Sigmoid colon (tissue), 7 donors: Measurements from ENCODE around the gene RAB7B. TPM values are rescaled to one million over a fixed set of nuclear protein-coding genes. Genes with fewer than 3 reads are reported as not detected.

Source experiments
- DNase-seq: peaks from one replicate; pipeline ENCODE4 v3.0.0-alpha.2; 2019
- H3K27ac ChIP-seq, 4 donors: fragments of 200-600 bp; sonication (generic); one replicate each; pipeline ENCODE4 v1.5.1; 2016 to 2019; ENCODE audit warnings: mild to moderate bottlenecking in 1 of 4
- H3K27me3 ChIP-seq, 3 donors: fragments of 200-600 bp; sonication (generic); one replicate each; pipeline ENCODE4 v1.5.1; 2019; ENCODE audit warnings: mild to moderate bottlenecking in 1 of 3
- H3K36me3 ChIP-seq, 4 donors: fragments of 200-600 bp; sonication (generic); one replicate each; pipeline ENCODE4 v1.5.1; 2016 to 2019
- H3K4me1 ChIP-seq, 4 donors: fragments of 200-600 bp; sonication (generic); one replicate each; pipeline ENCODE4 v1.5.1; 2017 to 2019
- H3K4me3 ChIP-seq, 4 donors: fragments of 200-600 bp; sonication (generic); one replicate each; pipeline ENCODE4 v1.5.1; 2017 to 2019; ENCODE audit warnings: mild to moderate bottlenecking in 2 of 4, moderate library complexity in 1 of 4
- H3K9me3 ChIP-seq, 4 donors: fragments of 200-600 bp in 3 of 4; sonication (generic) in 3 of 4; one replicate each; pipeline versions ENCODE4 v1.5.1 to v1.6.1; 2013 to 2019
- EP300 ChIP-seq, 4 donors: sonication (generic); formaldehyde crosslinking; IDR thresholded peaks; one replicate each; pipeline ENCODE4 v1.6.1; 2017; ENCODE audit warnings: antibody characterized with exemption in 4 of 4
- POLR2A ChIP-seq, 2 donors: fragments of 450-650 bp; IDR thresholded peaks; one replicate each; pipeline ENCODE4 v1.6.1; 2016; ENCODE audit warnings: antibody characterized with exemption in 2 of 2, mild to moderate bottlenecking in 2 of 2, moderate library complexity in 2 of 2
- POLR2AphosphoS5 ChIP-seq, 4 donors: sonication (generic); formaldehyde crosslinking; IDR thresholded peaks; one replicate each; pipeline ENCODE4 v1.6.1; 2017; ENCODE audit warnings: antibody characterized with exemption in 4 of 4
- WGBS, 2 donors: extraction: QIAGEN DNeasy Blood & Tissue Kit; methylation state at CpG; one replicate each; pipeline ENCODE4 v1.1.7; 2013; 5-methylcytosine and 5-hydroxymethylcytosine counted together
- intact Hi-C: fragments of 100-400 bp; cut with DNase I; formaldehyde crosslinking; loops from one replicate; pipeline ENCODE4 v1.15.1; 2023
- polyA plus RNA-seq, 3 donors: library from polyadenylated mRNA; stranded (reverse); fragments of 200-250 nt; gene quantifications; one replicate each; pipeline ENCODE4 v1.2.3, GENCODE V29; 2013
- total RNA-seq, 4 donors: library from RNA; depleted of rRNA; stranded (reverse); fragments of >200 nt; gene quantifications; one replicate each; pipeline ENCODE4 v1.1.0, GENCODE V29; 2016
- TF ChIP-seq, protein P1 (sequence below), 4 experiments: fragments of 450-650 bp in 3 of 4; fragments of 200-600 bp in 1 of 4; IDR thresholded peaks; one replicate each; pipeline ENCODE4 v1.5.1; 2016 to 2019; ENCODE audit warnings: antibody characterized with exemption in 4 of 4, mild to moderate bottlenecking in 3 of 4, moderate library complexity in 2 of 4
- donor health status: healthy with polysubstance abuse.
- donor health status: Bipolar disorder and iron deficiency.
- donor health status: healthy.

RAB7B gene
- total and polyA plus RNA-seq, 7 donors: 0.27 to 5.3 (median 1.8) TPM

DNA sequence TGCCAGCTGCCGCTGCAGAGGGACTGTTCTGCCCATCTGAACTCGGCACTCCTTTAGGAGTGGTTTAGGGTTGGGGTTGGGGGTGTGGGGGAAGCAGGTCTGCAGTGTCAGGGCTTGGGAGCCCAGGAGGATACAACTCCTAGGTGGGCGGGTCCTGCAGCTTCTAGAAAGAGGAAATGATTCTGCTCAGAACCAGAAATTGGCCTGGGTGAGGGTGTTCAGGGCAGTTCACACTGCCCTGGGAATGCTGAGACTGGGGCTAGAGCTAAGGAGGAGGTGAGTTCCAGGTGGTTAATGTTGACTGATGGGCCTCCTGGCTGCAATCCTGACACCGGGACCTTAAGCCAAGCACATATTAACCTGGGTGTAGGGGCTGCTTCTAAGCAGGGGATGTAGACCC, 55.2 kb downstream of the RAB7B start:
- TF ChIP-seq EP300 (IDR thresholded peaks at IDR 0.05) (no peak), POLR2AphosphoS5 (IDR thresholded peaks at IDR 0.05) (no peak)
- H3K27ac ChIP-seq: no peak overlapping the region
- peaks cover 0 to 11% (median 0%) of the 10 kb centered on the region in 3 donors for H3K27me3 ChIP-seq
- no peaks in the 10 kb centered on the region for H3K4me1 ChIP-seq
- no peak for DNase-seq
- H3K4me3 ChIP-seq: no peak overlapping the region
- 81 to 84% methylated on average over 4 of the region's 4 CpGs for WGBS, 2 donors
- H3K36me3 ChIP-seq: no peaks in the 10 kb centered on the region
- intact Hi-C loops: no loop called here
- no peaks in the 10 kb centered on the region for H3K9me3 ChIP-seq

DNA sequence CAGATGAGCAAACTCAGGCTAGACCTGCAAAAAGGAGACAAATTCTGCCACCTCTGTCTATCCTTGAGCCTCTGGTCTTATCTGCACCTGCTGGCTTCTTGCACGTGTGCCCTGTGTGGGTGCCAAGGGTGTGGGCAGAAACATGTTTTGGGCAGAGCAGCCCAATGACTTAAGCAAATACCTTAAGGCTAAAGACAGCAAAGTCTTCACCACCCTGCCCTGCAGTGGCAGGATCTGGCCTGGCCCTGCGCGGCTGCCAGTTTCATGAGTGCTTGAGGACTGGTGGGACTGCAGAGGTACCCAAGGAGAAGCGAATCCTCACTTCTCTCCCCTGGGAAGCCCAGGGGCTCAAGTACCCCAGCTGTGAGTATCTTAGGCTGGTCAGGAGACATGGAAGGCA, 56.2 kb downstream of the RAB7B start:
- H3K4me1 ChIP-seq: no peaks in the 10 kb centered on the region
- H3K27me3 ChIP-seq: peaks cover 0 to 15% (median 0%) of the 10 kb centered on the region in 3 donors
- H3K4me3 ChIP-seq: no peak overlapping the region
- intact Hi-C loops: no loop called here
- no peak for TF ChIP-seq POLR2A (IDR thresholded peaks at IDR 0.05)
- TF ChIP-seq EP300 (IDR thresholded peaks at IDR 0.05): no peak
- TF ChIP-seq POLR2AphosphoS5 (IDR thresholded peaks at IDR 0.05): no peak
- TF ChIP-seq, protein P1, sequence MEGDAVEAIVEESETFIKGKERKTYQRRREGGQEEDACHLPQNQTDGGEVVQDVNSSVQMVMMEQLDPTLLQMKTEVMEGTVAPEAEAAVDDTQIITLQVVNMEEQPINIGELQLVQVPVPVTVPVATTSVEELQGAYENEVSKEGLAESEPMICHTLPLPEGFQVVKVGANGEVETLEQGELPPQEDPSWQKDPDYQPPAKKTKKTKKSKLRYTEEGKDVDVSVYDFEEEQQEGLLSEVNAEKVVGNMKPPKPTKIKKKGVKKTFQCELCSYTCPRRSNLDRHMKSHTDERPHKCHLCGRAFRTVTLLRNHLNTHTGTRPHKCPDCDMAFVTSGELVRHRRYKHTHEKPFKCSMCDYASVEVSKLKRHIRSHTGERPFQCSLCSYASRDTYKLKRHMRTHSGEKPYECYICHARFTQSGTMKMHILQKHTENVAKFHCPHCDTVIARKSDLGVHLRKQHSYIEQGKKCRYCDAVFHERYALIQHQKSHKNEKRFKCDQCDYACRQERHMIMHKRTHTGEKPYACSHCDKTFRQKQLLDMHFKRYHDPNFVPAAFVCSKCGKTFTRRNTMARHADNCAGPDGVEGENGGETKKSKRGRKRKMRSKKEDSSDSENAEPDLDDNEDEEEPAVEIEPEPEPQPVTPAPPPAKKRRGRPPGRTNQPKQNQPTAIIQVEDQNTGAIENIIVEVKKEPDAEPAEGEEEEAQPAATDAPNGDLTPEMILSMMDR (IDR thresholded peaks at IDR 0.05): no peak
- 36 to 73% methylated on average over 4 of the region's 4 CpGs for WGBS, 2 donors
- no peaks in the 10 kb centered on the region for H3K36me3 ChIP-seq
- H3K9me3 ChIP-seq: no peaks in the 10 kb centered on the region
- DNase-seq: no peak
- H3K27ac ChIP-seq: no peak overlapping the region

DNA sequence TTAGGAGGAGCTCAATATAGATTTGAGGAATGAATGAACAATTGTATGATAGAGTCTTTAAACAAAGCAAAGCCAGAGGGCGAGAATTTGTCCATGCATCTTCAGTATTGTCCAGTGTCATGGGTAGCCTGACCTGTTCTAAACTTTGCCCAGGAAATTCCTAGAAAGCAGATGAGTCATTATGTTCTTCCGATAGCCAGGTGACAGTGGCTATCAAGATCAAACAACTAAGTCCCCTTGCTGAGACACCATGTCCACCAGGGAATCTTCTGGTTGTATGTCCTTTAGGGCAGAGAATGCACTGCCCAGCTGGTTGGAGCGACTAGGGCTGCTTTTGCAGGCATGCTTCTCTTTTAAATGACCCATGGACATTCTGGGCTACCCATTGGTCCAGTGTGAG, 58.1 kb downstream of the RAB7B start:
- no peak overlapping the region for H3K27ac ChIP-seq
- TF ChIP-seq, protein P1 (IDR thresholded peaks at IDR 0.05): no peak
- no peak for TF ChIP-seq POLR2A (IDR thresholded peaks at IDR 0.05)
- TF ChIP-seq EP300 (IDR thresholded peaks at IDR 0.05): no peak
- TF ChIP-seq POLR2AphosphoS5 (IDR thresholded peaks at IDR 0.05): no peak
- no peak for DNase-seq
- H3K27me3 ChIP-seq: peaks cover 0 to 15% (median 0%) of the 10 kb centered on the region in 3 donors
- H3K9me3 ChIP-seq: no peaks in the 10 kb centered on the region
- intact Hi-C loops: no loop called here
- H3K36me3 ChIP-seq: no peaks in the 10 kb centered on the region
- 77 to 87% methylated on average over 3 of the region's 3 CpGs for WGBS, 2 donors
- no peaks in the 10 kb centered on the region for H3K4me1 ChIP-seq
- H3K4me3 ChIP-seq: no peak overlapping the region

DNA sequence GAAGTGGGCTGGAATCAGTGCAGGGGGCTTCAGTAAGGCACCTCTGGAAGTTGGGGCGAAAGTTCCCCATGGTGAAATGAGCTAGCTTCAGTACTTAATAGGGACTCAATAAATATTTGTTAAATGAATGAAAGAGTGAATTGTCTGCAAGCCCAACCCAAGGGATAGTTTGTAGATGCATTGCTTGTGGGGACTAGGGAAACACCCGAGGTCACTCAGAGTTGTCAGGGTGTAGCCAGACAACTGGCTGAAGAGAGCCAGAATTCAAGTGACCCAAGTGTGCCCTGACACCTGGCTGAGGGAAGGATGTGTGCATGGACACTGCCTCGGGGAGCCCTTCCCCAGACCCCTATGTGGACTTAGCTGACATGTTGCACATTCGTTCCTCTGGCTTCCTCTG, 58.7 kb downstream of the RAB7B start:
- no peak overlapping the region for H3K27ac ChIP-seq
- TF ChIP-seq EP300 (IDR thresholded peaks at IDR 0.05) (no peak), POLR2A (IDR thresholded peaks at IDR 0.05) (no peak), POLR2AphosphoS5 (IDR thresholded peaks at IDR 0.05) (no peak)
- TF ChIP-seq, protein P1 (IDR thresholded peaks at IDR 0.05): no peak
- no peak for DNase-seq
- intact Hi-C loops: no loop called here
- WGBS, 2 donors: 71 to 82% methylated on average over 4 of the region's 4 CpGs
- H3K27me3 ChIP-seq: peaks cover 0 to 15% (median 0%) of the 10 kb centered on the region in 3 donors
- H3K4me1 ChIP-seq: no peaks in the 10 kb centered on the region
- no peaks in the 10 kb centered on the region for H3K36me3 ChIP-seq
- H3K9me3 ChIP-seq: no peaks in the 10 kb centered on the region
- no peak overlapping the region for H3K4me3 ChIP-seq

DNA sequence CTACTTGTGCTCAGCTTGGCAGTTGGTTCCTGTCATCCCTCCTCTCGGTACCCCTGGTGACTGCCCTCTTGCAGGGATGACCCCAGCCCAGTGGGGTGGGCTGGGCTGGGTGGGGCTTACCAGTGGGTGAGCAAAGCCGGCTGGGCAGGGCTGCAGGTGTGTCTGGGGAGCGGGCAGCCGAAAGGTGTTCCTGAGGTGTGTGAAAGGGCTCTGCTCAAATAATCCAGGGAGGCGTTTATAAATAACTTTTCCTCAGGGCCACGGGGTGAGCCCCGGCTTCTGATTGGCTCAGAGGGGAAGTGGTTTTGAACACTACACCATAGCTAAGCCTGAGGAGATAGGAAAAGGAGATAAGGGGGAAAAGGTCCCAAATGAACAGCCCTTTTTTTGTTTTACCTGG, 60.0 kb downstream of the RAB7B start, which contains the start of gene SLC26A9:
Gene SLC26A9 (minus strand): TSS at position 212 of the 400 bp plus-strand sequence. CDS start 7,636 bp downstream, outside the sequence.
- Histone ChIP-seq H3K27me3 (peaks cover 0 to 15% (median 0%) of the 10 kb centered on the region in 3 donors), H3K36me3 (no peaks in the 10 kb centered on the region), H3K27ac (no peak within 1 kb of the TSS), H3K4me1 (no peaks in the 10 kb centered on the region), H3K4me3 (no peak within 1 kb of the TSS), H3K9me3 (no peaks in the 10 kb centered on the region)
- no peak for DNase-seq
- intact Hi-C loops: no loop called here
- WGBS, 2 donors: 16 to 36% methylated on average over 7 of the region's 7 CpGs
- TF ChIP-seq, protein P1 (IDR thresholded peaks at IDR 0.05): no peak
- no peak for TF ChIP-seq POLR2AphosphoS5 (IDR thresholded peaks at IDR 0.05)
- TF ChIP-seq POLR2A (IDR thresholded peaks at IDR 0.05): no peak
- TF ChIP-seq EP300 (IDR thresholded peaks at IDR 0.05): no peak
